ENCODE measurements around the gene ADAMTS5. TPM values are rescaled to one million over a fixed set of nuclear protein-coding genes. Genes with fewer than 3 reads are reported as not detected.

Gene ADAMTS5
- total RNA-seq, 4 donors from 2014 or later: 7.2 to 18.8 (median 18.3) TPM

GRCh38 chr21:26958788-26959187, 8.1 kb downstream of the ADAMTS5 start:
- TF ChIP-seq POLR2A (IDR thresholded peaks at IDR 0.05) (no peak), EP300 (IDR thresholded peaks at IDR 0.05) (no peak)
- TF ChIP-seq, protein P1, sequence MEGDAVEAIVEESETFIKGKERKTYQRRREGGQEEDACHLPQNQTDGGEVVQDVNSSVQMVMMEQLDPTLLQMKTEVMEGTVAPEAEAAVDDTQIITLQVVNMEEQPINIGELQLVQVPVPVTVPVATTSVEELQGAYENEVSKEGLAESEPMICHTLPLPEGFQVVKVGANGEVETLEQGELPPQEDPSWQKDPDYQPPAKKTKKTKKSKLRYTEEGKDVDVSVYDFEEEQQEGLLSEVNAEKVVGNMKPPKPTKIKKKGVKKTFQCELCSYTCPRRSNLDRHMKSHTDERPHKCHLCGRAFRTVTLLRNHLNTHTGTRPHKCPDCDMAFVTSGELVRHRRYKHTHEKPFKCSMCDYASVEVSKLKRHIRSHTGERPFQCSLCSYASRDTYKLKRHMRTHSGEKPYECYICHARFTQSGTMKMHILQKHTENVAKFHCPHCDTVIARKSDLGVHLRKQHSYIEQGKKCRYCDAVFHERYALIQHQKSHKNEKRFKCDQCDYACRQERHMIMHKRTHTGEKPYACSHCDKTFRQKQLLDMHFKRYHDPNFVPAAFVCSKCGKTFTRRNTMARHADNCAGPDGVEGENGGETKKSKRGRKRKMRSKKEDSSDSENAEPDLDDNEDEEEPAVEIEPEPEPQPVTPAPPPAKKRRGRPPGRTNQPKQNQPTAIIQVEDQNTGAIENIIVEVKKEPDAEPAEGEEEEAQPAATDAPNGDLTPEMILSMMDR (IDR thresholded peaks at IDR 0.05): no peak
- Histone ChIP-seq H3K4me3 (no peak overlapping the region), H3K36me3 (no peaks in the 10 kb centered on the region), H3K9me3 (no peaks in the 10 kb centered on the region), H3K27me3 (no peaks in the 10 kb centered on the region), H3K27ac (no peak overlapping the region), H3K4me1 (peaks cover 0 to 23% (median 0%) of the 10 kb centered on the region in 4 donors)
- no peak for DNase-seq (ENCODE audit: low spot score in 2 of 2)
- 26 to 43% methylated on average over 2 of the region's 2 CpGs for WGBS, 2 donors

GRCh38 chr21:26956813-26957212, 10.1 kb downstream of the ADAMTS5 start:
- H3K4me3 ChIP-seq: no peak overlapping the region
- H3K36me3 ChIP-seq: no peaks in the 10 kb centered on the region
- no peaks in the 10 kb centered on the region for H3K27me3 ChIP-seq
- peaks cover 0 to 10% (median 0%) of the 10 kb centered on the region in 4 donors for H3K4me1 ChIP-seq
- DNase-seq (ENCODE audit: low spot score in 2 of 2): no peak
- no peaks in the 10 kb centered on the region for H3K9me3 ChIP-seq
- no peak overlapping the region for H3K27ac ChIP-seq
- TF ChIP-seq POLR2A (IDR thresholded peaks at IDR 0.05) (no peak), EP300 (IDR thresholded peaks at IDR 0.05) (no peak)
- TF ChIP-seq, protein P1 (IDR thresholded peaks at IDR 0.05): no peak
- 67 to 74% methylated on average over 3 of the region's 3 CpGs for WGBS, 2 donors

- Histone ChIP-seq H3K27ac (no peak overlapping the region), H3K27me3 (no peaks in the 10 kb centered on the region), H3K9me3 (no peaks in the 10 kb centered on the region), H3K36me3 (no peaks in the 10 kb centered on the region), H3K4me3 (no peak overlapping the region), H3K4me1 (peaks cover 0 to 10% (median 0%) of the 10 kb centered on the region in 4 donors)
- DNase-seq (ENCODE audit: low spot score in 2 of 2): no peak
- TF ChIP-seq, protein P1 (IDR thresholded peaks at IDR 0.05): no peak
- TF ChIP-seq EP300 (IDR thresholded peaks at IDR 0.05): no peak
- TF ChIP-seq POLR2A (IDR thresholded peaks at IDR 0.05): no peak
Observed at GRCh38 chr21:26956216-26956615, 10.7 kb downstream of the ADAMTS5 start.

DNA sequence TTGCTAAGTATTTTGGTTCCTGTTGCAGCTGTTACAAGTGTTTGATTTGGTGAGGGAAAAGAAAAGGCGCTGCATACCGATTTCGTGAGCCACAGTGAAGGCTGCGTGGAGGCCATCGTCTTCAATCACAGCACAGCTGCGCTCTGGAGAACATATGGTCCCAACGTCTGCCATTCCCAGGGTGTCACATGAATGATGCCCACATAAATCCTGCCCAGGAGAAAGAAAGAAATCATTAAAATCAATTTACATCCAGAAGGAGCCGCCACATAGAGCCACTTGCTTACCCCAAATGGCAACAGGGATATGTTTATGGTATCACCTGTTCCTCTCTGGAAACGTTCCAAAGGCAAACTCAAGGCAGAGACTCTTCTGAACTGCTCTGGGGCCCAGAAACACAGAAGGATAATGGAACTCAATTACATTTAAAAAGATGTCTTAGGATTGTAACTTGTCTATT, 12.2 kb downstream of the ADAMTS5 start:
- Histone ChIP-seq H3K4me1 (peaks cover 0 to 10% (median 0%) of the 10 kb centered on the region in 4 donors), H3K36me3 (no peaks in the 10 kb centered on the region), H3K27me3 (no peaks in the 10 kb centered on the region), H3K9me3 (no peaks in the 10 kb centered on the region), H3K27ac (no peak overlapping the region), H3K4me3 (no peak overlapping the region)
- TF ChIP-seq POLR2A (IDR thresholded peaks at IDR 0.05) (no peak), EP300 (IDR thresholded peaks at IDR 0.05) (no peak)
- TF ChIP-seq, protein P1 (IDR thresholded peaks at IDR 0.05): no peak
- no peak for DNase-seq (ENCODE audit: low spot score in 2 of 2)
- 79 to 85% methylated on average over 9 of the region's 9 CpGs for WGBS, 2 donors

- no peaks in the 10 kb centered on the region for H3K36me3 ChIP-seq
- H3K4me3 ChIP-seq: no peak overlapping the region
- TF ChIP-seq, protein P1 (IDR thresholded peaks at IDR 0.05): no peak
- no peak for TF ChIP-seq EP300 (IDR thresholded peaks at IDR 0.05)
- WGBS, 2 donors: 66 to 76% methylated on average over 9 of the region's 9 CpGs
- no peak overlapping the region for H3K27ac ChIP-seq
- no peaks in the 10 kb centered on the region for H3K27me3 ChIP-seq
- H3K9me3 ChIP-seq: no peaks in the 10 kb centered on the region
- peaks cover 0 to 4% (median 0%) of the 10 kb centered on the region in 4 donors for H3K4me1 ChIP-seq
- DNase-seq (ENCODE audit: low spot score in 2 of 2): no peak
Observed at GRCh38 chr21:26952374-26953066, 14.4 kb downstream of the ADAMTS5 start.

Measured in tibial nerve (tissue), 4 donors.